ENCODE measurements around the gene CLASP1.

GRCh38 chr2:121547646-121548045 is 101.6 kb downstream of the CLASP1 start:
- TF ChIP-seq, protein P1, sequence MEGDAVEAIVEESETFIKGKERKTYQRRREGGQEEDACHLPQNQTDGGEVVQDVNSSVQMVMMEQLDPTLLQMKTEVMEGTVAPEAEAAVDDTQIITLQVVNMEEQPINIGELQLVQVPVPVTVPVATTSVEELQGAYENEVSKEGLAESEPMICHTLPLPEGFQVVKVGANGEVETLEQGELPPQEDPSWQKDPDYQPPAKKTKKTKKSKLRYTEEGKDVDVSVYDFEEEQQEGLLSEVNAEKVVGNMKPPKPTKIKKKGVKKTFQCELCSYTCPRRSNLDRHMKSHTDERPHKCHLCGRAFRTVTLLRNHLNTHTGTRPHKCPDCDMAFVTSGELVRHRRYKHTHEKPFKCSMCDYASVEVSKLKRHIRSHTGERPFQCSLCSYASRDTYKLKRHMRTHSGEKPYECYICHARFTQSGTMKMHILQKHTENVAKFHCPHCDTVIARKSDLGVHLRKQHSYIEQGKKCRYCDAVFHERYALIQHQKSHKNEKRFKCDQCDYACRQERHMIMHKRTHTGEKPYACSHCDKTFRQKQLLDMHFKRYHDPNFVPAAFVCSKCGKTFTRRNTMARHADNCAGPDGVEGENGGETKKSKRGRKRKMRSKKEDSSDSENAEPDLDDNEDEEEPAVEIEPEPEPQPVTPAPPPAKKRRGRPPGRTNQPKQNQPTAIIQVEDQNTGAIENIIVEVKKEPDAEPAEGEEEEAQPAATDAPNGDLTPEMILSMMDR (IDR thresholded peaks at IDR 0.05; ENCODE audit: low read depth, low read length, missing input control) = no peak
- TF ChIP-seq MAX (IDR thresholded peaks at IDR 0.05) (no peak), SP1 (IDR thresholded peaks at IDR 0.05) (no peak), EGR1 (IDR thresholded peaks at IDR 0.05; ENCODE audit: low read depth in 2 of 2) (no peak)
